GM10266 (cell line): ENCODE measurements around the gene TBC1D1.

Experiments used
- DNase-seq: peaks from one replicate; pipeline ENCODE4 v3.0.0; 2012; ENCODE audit errors: extremely low spot score
- TF ChIP-seq, protein P1 (sequence below): IDR thresholded peaks from 2 replicates; pipeline ENCODE4 v1.5.1; 2012; ENCODE audit warnings: mild to moderate bottlenecking, low read depth; ENCODE audit not compliant: control insufficient read depth, insufficient read depth; ENCODE audit errors: missing control alignments

The TBC1D1 gene

DNA sequence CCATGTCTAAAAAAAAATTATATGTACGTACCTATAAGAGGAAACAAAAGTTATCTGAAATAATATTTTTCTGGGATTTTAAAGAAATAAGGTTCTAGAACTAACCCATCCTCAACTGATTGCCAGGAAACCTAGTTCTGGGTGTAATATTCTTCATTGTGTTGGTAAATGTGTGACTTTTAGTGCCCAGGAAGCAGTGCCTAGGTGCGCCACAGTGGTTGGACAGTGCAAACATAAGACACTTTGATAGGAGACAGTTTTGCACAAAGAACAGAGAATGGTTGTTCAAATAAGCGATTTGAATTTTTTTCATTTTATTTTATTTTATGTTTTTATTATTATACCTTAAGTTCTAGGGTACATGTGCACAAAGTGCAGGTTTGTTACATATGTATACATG lies 47.3 kb downstream of the TBC1D1 start:
- no peak for DNase-seq
- TF ChIP-seq, protein P1, sequence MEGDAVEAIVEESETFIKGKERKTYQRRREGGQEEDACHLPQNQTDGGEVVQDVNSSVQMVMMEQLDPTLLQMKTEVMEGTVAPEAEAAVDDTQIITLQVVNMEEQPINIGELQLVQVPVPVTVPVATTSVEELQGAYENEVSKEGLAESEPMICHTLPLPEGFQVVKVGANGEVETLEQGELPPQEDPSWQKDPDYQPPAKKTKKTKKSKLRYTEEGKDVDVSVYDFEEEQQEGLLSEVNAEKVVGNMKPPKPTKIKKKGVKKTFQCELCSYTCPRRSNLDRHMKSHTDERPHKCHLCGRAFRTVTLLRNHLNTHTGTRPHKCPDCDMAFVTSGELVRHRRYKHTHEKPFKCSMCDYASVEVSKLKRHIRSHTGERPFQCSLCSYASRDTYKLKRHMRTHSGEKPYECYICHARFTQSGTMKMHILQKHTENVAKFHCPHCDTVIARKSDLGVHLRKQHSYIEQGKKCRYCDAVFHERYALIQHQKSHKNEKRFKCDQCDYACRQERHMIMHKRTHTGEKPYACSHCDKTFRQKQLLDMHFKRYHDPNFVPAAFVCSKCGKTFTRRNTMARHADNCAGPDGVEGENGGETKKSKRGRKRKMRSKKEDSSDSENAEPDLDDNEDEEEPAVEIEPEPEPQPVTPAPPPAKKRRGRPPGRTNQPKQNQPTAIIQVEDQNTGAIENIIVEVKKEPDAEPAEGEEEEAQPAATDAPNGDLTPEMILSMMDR, result no peak

DNA sequence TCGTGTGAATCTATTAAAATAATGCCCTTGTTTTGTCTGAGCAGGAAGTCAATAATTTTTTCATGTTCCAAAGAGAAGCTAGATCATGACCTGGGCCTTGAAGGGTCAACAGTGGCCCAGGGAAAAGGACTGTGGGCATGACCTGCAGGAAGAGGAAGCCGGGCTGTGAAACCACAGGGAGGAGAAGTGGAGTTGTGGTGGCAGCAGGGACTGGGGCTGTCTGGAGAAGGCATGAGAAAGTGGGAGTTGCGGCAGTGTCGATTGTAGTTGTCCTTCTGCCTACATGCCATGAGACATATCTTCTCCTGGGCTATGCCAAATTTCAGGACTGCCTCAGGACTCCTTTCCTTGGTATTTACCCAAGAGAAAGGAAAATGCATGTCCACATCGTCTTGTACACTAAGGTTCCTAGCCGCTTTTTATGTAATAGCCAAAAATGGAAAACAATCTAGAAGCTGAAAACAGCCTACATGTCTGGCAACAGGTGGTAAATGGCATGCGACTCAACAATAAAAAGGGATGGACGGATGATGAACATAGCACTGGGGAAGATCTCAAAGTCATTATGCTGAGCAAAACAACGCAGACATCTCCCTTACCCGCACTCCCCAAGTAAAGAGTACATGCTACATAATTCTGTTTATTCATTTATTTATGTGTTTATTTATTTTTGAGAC lies 55.8 kb downstream of the TBC1D1 start:
- no peak for DNase-seq
- TF ChIP-seq, protein P1, result no peak

DNA sequence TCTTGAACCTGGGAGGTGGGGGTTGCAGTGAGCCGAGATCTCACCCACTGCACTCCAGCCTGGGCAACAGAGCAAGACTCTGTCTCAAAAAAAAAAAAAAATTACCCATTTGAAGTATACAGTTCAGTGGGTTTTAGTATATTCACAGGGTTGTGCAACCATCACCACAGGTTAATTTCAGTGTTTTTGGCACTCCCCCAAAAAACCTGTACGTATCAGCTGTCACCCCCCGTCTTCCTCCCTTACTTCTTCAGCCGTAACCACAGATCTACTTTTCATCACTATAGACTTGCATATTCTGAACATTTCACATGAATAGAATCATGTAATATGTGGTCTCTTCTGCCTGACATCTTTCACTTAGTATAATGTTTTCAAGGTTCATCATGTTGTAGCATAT lies 57.7 kb downstream of the TBC1D1 start:
- DNase-seq, result no peak
- TF ChIP-seq, protein P1, result no peak

DNA sequence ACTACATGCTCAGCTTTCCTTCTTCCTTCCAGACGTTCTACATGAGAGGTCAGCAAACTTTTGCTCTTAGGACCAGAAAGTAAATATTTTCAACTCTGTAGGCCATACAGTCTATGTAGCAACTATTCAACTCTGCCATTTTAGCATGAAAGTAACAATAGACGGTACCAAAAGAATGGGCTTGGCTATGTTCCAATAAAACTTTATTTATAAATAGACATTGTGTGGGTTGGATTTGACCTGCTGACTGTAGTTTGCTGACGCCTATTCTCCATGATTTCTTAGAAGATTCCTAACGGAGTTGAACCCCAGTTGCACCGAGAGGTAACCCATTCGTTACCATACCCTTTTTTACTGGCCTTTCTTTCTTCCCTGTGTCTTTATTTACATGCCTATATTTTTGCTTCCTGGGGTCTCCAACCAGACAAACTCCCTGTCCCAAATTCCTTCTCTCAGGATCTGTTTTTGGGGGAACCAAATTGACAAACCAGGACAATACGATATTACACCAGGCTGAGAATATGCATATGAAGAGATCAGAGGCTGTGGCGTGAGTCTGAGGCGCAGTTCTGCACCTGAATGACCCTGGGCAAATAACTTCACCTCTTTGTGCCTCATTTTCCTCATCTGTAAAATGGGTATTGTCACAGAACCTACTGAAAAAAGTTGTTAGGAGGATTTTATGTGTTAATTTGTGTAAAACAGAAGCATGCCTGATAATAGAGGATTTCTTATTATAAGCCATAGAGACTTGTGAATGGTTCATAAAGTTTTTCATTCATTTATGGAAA lies 58.9 kb downstream of the TBC1D1 start:
- TF ChIP-seq, protein P1, result no peak
- no peak for DNase-seq

DNA sequence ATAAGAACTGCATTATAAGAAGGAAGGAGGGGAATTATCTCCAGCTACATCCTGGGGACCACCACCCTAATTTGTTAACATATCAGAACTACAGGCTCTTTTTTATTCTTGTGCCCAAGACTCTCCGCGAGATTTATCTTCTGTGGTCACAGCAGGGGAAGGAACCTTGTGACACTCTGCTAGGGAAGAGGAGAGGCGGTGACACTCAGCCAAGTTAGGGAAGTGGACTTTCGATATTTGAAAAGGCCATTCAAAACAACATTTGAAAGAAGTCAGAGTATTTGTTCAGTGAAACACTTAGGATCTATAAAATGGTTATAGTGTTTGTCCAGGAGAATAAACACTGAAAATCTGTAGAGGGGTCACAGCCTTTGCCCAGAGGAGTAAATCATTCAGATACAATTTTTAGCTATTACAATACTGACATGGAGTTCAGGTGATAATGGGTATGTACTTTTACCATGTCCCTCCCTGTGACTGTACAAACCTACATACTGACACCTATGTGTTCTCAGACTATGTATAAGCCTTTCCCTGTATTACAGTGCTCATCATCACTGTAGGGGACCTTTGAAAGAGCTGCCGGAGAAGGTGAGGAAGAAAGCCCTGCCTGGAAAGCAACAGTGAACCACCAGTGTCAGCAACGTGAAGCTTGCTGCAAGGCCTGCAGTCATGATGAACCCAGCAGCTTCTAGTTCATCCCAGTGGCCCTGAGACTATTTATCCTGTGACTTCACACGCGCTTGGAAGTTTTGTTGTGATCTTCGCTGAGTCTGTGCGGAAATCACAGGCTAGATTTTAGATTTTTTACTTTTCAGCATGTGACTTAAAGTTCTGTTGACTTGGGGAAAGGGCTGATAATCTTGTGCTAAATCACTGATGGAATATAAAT lies 60.8 kb downstream of the TBC1D1 start:
- TF ChIP-seq, protein P1, result no peak
- no peak for DNase-seq

DNA sequence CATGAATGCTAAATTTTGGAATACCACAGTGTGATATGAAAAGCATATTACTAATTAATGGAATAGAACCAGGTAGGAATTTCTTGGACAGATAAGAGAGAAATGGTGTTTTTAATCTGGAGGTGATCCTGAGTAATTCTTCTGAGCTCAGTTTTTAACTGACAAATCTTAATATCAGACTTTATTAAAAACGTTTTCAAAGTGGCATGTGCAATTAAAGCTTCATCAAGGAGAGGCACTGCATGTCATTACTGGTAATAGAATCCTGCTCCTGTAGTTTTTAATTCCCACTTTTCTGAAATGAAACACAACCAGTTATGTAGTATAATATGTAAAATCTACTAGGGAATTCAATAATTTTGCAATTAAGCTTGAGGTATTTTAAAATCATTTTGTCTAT lies 62.3 kb downstream of the TBC1D1 start:
- DNase-seq, result no peak
- TF ChIP-seq, protein P1, result no peak
